Measurements from ENCODE around the gene CMTM4. TPM values are rescaled to one million over a fixed set of nuclear protein-coding genes. Genes with fewer than 3 reads are reported as not detected.

CMTM4 gene
- total and polyA plus RNA-seq, 4 donors, result 24.3 to 78.0 (median 32.0) TPM

GRCh38 chr16:66676599-66676998 lies 19.9 kb downstream of the CMTM4 start:
- Histone ChIP-seq H3K9me3 (ENCODE audit: control insufficient read depth in 4 of 4, insufficient read depth in 3 of 4, low read length in 3 of 4) (no peaks in the 10 kb centered on the region), H3K36me3 (ENCODE audit: control insufficient read depth in 4 of 4, insufficient read depth in 4 of 4, low read length in 4 of 4) (peaks cover 0 to 4% (median 0%) of the 10 kb centered on the region in 4 donors), H3K4me1 (ENCODE audit: control insufficient read depth in 5 of 5, insufficient read depth in 5 of 5, low read length in 5 of 5) (peaks cover 0 to 11% (median 4%) of the 10 kb centered on the region in 5 donors), H3K27me3 (ENCODE audit: control insufficient read depth in 3 of 3, insufficient read depth in 3 of 3, low read length in 2 of 3) (no peaks in the 10 kb centered on the region), H3K27ac (ENCODE audit: low read depth in 1 of 2, low read length in 1 of 2) (no peak overlapping the region), H3K4me3 (no peak overlapping the region), H3K9ac (ENCODE audit: insufficient read depth in 1 of 2, low read length in 2 of 2) (no peak overlapping the region)
- DNase-seq (peak in 2 of 3 donors; percentile 52 to 71), ATAC-seq (ENCODE audit: insufficient read depth, low FRiP score) (no peak)
- TF ChIP-seq CTCF (IDR thresholded peaks at IDR 0.05; ENCODE audit: control extremely low read depth, extremely low read depth), result no peak
- 82 to 91% methylated on average over 3 of the region's 3 CpGs for WGBS, 2 donors

GRCh38 chr16:66673691-66674090 lies 22.9 kb downstream of the CMTM4 start:
- no peak for TF ChIP-seq CTCF (IDR thresholded peaks at IDR 0.05; ENCODE audit: control extremely low read depth, extremely low read depth)
- Histone ChIP-seq H3K4me1 (ENCODE audit: control insufficient read depth in 5 of 5, insufficient read depth in 5 of 5, low read length in 5 of 5) (peaks cover 0 to 11% (median 4%) of the 10 kb centered on the region in 5 donors), H3K36me3 (ENCODE audit: control insufficient read depth in 4 of 4, insufficient read depth in 4 of 4, low read length in 4 of 4) (peaks cover 0 to 4% (median 0%) of the 10 kb centered on the region in 4 donors), H3K27me3 (ENCODE audit: control insufficient read depth in 3 of 3, insufficient read depth in 3 of 3, low read length in 2 of 3) (no peaks in the 10 kb centered on the region), H3K9ac (ENCODE audit: insufficient read depth in 1 of 2, low read length in 2 of 2) (no peak overlapping the region), H3K27ac (ENCODE audit: low read depth in 1 of 2, low read length in 1 of 2) (no peak overlapping the region), H3K4me3 (no peak overlapping the region), H3K9me3 (ENCODE audit: control insufficient read depth in 4 of 4, insufficient read depth in 3 of 4, low read length in 3 of 4) (no peaks in the 10 kb centered on the region)
- WGBS, 2 donors, result 82 to 88% methylated on average over 2 of the region's 2 CpGs
- DNase-seq, result no peak
- no peak for ATAC-seq (ENCODE audit: insufficient read depth, low FRiP score)

DNA sequence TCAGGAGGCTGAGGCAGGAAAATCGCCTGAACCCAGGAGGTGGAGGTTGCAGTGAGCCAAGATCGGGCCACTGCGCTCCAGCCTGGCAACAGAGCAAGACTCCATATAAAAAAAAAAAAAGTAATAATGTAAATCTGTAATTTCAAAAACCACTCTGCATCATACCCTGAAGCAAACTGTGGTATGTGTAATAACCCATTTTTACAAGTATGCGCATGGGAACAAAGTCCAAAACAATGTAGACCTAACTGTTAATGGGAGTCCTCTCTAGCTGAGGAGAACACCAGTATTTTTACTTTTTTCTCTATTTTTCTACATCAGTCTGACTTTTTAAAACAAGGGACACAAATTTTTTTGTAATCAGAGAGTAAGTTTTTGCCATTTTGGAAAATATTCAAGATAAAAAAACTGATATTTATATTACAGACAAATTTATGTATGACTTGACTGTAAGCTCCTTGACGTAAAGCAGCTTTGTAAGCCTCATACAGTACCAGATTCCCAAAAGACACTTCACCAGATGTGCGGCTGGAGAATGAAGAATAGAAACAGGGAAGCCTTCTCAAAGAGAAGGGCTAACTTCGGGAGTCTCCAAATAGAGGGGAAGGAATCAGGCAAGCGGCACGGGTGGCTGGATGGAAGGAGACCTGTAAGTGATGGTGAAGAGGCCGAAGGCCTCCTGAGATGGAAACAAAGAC lies 25.7 kb downstream of the CMTM4 start:
- no peaks in the 10 kb centered on the region for H3K4me1 ChIP-seq (ENCODE audit: control insufficient read depth in 5 of 5, insufficient read depth in 5 of 5, low read length in 5 of 5)
- H3K36me3 ChIP-seq (ENCODE audit: control insufficient read depth in 4 of 4, insufficient read depth in 4 of 4, low read length in 4 of 4), result no peaks in the 10 kb centered on the region
- DNase-seq, result no peak
- ATAC-seq (ENCODE audit: insufficient read depth, low FRiP score), result no peak
- H3K9ac ChIP-seq (ENCODE audit: insufficient read depth in 1 of 2, low read length in 2 of 2), result no peak overlapping the region
- H3K27ac ChIP-seq (ENCODE audit: low read depth in 1 of 2, low read length in 1 of 2), result no peak overlapping the region
- no peak overlapping the region for H3K4me3 ChIP-seq
- no peaks in the 10 kb centered on the region for H3K9me3 ChIP-seq (ENCODE audit: control insufficient read depth in 4 of 4, insufficient read depth in 3 of 4, low read length in 3 of 4)
- H3K27me3 ChIP-seq (ENCODE audit: control insufficient read depth in 3 of 3, insufficient read depth in 3 of 3, low read length in 2 of 3), result no peaks in the 10 kb centered on the region
- 96% methylated on average over 10 of the region's 10 CpGs for WGBS, 2 donors
- no peak for TF ChIP-seq CTCF (IDR thresholded peaks at IDR 0.05; ENCODE audit: control extremely low read depth, extremely low read depth)

Measured in lung (tissue), 12 donors.